Stomach (tissue), 4 donors: ENCODE data around the gene CEP170.

Source experiments
- EP300 ChIP-seq: sonication (generic); formaldehyde crosslinking; IDR thresholded peaks from one replicate; pipeline ENCODE4 v1.6.1; 2017; ENCODE audit warnings: antibody characterized with exemption
- POLR2A ChIP-seq, 4 donors: fragments of 450-650 bp; IDR thresholded peaks; one replicate each; pipeline ENCODE4 v1.6.1; 2016; ENCODE audit warnings: antibody characterized with exemption in 4 of 4, control low read depth in 2 of 4, mild to moderate bottlenecking in 1 of 4, moderate library complexity in 1 of 4
- POLR2AphosphoS5 ChIP-seq, 3 donors: sonication (generic); formaldehyde crosslinking; IDR thresholded peaks; one replicate each; pipeline ENCODE4 v1.6.1; 2016; ENCODE audit warnings: antibody characterized with exemption in 3 of 3
- TF ChIP-seq, protein P1 (sequence below), 7 experiments: fragments of 450-650 bp in 4 of 7; fragments of 200-600 bp in 3 of 7; sonication (generic) in 3 of 7; IDR thresholded peaks; one replicate each; pipeline ENCODE4 v1.5.1; 2016 to 2019; ENCODE audit warnings: antibody characterized with exemption in 7 of 7, control low read depth in 2 of 7, mild to moderate bottlenecking in 1 of 7

DNA sequence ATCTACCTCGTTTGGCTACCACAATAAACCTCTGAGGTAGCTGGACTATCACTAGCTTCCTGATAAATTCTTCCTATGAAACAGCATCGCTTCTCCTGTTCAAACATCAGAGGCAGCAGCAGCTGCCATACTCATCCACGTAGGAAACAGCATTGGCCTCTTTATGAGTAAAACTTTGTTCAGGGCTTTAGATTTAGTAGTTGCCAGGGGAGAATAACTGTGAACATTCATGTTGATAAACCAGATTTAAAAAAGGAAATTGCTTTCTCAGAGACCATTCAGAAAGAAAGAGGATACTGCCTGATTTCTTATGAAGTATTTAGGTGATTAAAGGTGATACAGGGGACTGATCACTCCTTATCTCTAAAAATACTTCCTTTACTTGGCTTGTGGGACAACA lies 7.2 kb downstream of the CEP170 start:
- TF ChIP-seq POLR2AphosphoS5 (IDR thresholded peaks at IDR 0.05), result no peak
- TF ChIP-seq, protein P1, sequence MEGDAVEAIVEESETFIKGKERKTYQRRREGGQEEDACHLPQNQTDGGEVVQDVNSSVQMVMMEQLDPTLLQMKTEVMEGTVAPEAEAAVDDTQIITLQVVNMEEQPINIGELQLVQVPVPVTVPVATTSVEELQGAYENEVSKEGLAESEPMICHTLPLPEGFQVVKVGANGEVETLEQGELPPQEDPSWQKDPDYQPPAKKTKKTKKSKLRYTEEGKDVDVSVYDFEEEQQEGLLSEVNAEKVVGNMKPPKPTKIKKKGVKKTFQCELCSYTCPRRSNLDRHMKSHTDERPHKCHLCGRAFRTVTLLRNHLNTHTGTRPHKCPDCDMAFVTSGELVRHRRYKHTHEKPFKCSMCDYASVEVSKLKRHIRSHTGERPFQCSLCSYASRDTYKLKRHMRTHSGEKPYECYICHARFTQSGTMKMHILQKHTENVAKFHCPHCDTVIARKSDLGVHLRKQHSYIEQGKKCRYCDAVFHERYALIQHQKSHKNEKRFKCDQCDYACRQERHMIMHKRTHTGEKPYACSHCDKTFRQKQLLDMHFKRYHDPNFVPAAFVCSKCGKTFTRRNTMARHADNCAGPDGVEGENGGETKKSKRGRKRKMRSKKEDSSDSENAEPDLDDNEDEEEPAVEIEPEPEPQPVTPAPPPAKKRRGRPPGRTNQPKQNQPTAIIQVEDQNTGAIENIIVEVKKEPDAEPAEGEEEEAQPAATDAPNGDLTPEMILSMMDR (IDR thresholded peaks at IDR 0.05), result no peak
- TF ChIP-seq EP300, result no peak
- TF ChIP-seq POLR2A (IDR thresholded peaks at IDR 0.05), result no peak
